EL (cell line): Measurements from ENCODE around the gene C1RL.
"Not testable (repeated sequence)": the region's sequence is repeated elsewhere in the genome, so short reads cannot be mapped to it uniquely, and the experiment has no call there.

Experiments used
- DNase-seq: peaks from one replicate; pipeline ENCODE4 v3.0.0-alpha.2; 2016

C1RL gene

GRCh38 chr12:7058850-7059395, 50.1 kb downstream of the C1RL start:
- no peak for DNase-seq

DNA sequence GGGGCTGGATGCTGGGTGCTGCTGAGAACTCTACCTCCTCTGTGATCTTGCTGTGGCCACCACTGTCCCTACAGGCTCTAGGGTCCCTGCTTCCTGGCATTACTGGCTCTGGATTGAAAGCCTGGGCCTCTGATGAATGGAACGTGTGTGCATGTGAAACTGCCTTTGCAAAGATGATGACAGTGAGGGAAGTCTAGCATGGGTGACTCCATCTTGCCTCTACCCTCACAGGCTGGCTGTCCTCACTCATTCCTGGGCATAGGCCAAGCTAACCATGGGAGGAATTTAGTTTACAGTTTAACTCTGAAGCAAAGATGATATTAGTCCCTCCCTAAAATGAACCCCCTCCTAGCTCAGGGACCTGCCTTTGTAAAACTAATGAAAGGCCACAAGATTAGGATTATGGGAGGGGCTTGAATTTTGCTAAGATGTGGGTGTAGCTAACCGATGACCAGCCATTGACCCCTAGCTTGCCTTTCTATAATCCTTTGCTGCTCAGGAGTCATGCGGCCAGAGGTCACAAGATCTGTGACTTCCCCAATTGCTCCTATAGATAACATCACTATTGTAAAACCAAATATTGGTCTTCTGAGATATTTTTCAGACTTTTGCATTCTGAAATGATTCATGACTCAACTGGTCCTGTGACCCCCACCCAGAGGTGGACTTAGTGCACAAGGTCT, 50.7 kb downstream of the C1RL start:
- DNase-seq, result no peak

DNA sequence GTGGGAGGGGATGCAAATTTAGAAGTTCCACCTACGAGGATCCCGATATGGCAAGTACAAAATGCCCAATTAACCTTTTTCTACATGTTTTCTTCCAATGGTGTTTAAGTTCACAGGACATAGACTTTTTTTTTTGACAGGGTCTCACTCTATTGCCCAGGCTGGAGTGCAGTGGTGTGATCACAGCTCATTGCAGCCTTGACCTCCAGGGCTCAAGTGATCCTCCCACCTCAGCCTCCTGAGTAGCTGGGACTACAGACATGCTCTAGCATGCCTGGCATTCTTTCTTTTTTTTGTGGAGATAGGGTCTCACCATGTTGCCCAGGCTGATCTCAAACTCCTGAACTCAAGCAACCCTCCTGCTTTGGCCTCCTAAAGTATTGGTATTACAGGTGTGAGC, 53.3 kb downstream of the C1RL start:
- DNase-seq, result not testable (repeated sequence)

DNA sequence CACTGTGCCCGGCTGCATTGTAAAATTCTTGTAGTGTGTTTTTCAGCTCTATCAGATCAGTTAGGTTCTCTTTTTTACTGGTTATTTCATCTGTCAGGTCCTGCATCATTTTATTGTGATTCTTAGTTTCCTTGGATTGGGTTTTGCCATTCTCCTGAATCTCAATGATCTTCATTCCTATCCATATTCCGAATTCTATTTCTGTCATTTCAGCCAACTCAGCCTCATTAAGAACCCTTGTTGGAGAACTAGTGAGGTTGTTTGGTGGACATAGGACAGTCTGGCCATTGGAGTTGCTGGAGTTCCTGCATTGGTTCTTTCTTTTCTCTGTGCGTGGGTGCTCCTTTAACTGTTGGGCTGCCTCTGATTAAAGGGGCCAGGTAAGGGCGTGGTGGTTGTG, 54.1 kb downstream of the C1RL start:
- DNase-seq, result no peak

GRCh38 chr12:7049973-7050372, 59.0 kb downstream of the C1RL start:
- DNase-seq, result not testable (repeated sequence)

- DNase-seq, result not testable (repeated sequence)
Measured at GRCh38 chr12:7049445-7049951, 59.5 kb downstream of the C1RL start.

- DNase-seq, result no peak
Measured at GRCh38 chr12:7047306-7047705, 61.7 kb downstream of the C1RL start.

GRCh38 chr12:7046383-7047105, 62.5 kb downstream of the C1RL start:
- no peak for DNase-seq

DNA sequence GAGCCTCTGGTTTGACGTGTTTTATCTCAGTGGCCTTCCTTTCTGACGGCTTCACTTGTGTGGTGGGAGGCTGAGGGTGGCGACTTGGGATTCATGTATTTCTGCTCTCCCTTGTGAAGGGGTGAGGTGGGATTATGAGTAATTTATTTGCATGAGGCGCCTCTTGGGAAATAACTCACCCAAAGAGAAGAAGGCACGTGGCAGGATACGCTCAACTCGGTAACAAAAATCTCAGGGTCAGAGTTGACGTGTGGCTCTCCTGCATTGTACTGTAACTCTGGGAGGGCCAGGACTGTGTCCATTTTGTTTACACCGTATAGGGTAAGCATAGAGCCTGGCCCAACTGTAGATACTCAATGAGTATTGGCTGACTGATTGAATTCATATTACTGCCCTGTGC, 63.1 kb downstream of the C1RL start:
- DNase-seq, result no peak
